ENCODE results near the gene TOR4A. TPM values are rescaled to one million over a fixed set of nuclear protein-coding genes. Genes with fewer than 3 reads are reported as not detected.

The TOR4A gene
- total and polyA plus RNA-seq, 5 donors from 2014 or later, result 2.6 to 6.1 (median 4.1) TPM

- H3K4me1 ChIP-seq (ENCODE audit: control insufficient read depth, insufficient read depth, low read length, poor library complexity, severe bottlenecking), result peaks cover 14% of the 10 kb centered on the region
- Mint-ChIP-seq H3K9me3 (peaks cover 0 to 1% (median 0%) of the 10 kb centered on the region in 7 donors), H3K4me1 (peaks cover 0 to 18% (median 5%) of the 10 kb centered on the region in 4 donors), H3K27me3 (peaks cover 36% of the 10 kb centered on the region), H3K27ac (peak overlapping the region in 1 of 3 donors; percentile 83), H3K4me3 (peak overlapping the region; percentile 59 to 94 (median 75)), H3K36me3 (no peaks in the 10 kb centered on the region)
- H3K27ac ChIP-seq (ENCODE audit: insufficient read depth, low read length, poor library complexity, severe bottlenecking), result no peak overlapping the region
- peak; percentile 3 to 10 for ATAC-seq (ENCODE audit: low read depth in 2 of 2)
- peaks cover 0 to 5% of the 10 kb centered on the region in 2 experiments for H3K9me3 ChIP-seq (ENCODE audit: control insufficient read depth in 2 of 2, low read length in 2 of 2)
- DNase-seq, result no peak
- H3K36me3 ChIP-seq (ENCODE audit: control insufficient read depth, insufficient read depth, low read length), result no peaks in the 10 kb centered on the region
- peaks cover 10% of the 10 kb centered on the region for H3K27me3 ChIP-seq (ENCODE audit: control insufficient read depth, insufficient read depth, low read length)
- H3K4me3 ChIP-seq (ENCODE audit: low read depth, low read length), result no peak overlapping the region
Observed at GRCh38 chr9:137295849-137296669, 18.5 kb downstream of the TOR4A start.

GRCh38 chr9:137296670-137297664, 19.4 kb downstream of the TOR4A start:
- peaks cover 20% of the 10 kb centered on the region for H3K4me1 ChIP-seq (ENCODE audit: control insufficient read depth, insufficient read depth, low read length, poor library complexity, severe bottlenecking)
- ATAC-seq (ENCODE audit: low read depth in 2 of 2), result no peak
- H3K27ac ChIP-seq (ENCODE audit: insufficient read depth, low read length, poor library complexity, severe bottlenecking), result no peak overlapping the region
- H3K4me3 Mint-ChIP-seq, result peak overlapping the region; percentile 59 to 94 (median 75)
- no peaks in the 10 kb centered on the region for H3K36me3 Mint-ChIP-seq
- H3K9me3 Mint-ChIP-seq, result peaks cover 0 to 1% (median 0%) of the 10 kb centered on the region in 7 donors
- DNase-seq, result no peak
- H3K9me3 ChIP-seq (ENCODE audit: control insufficient read depth in 2 of 2, low read length in 2 of 2), result peaks cover 0 to 5% of the 10 kb centered on the region in 2 experiments
- H3K27ac Mint-ChIP-seq, result peak overlapping the region in 2 of 3 donors; percentile 83 to 90
- H3K27me3 ChIP-seq (ENCODE audit: control insufficient read depth, insufficient read depth, low read length), result peaks cover 10% of the 10 kb centered on the region
- H3K27me3 Mint-ChIP-seq, result peaks cover 36% of the 10 kb centered on the region
- no peaks in the 10 kb centered on the region for H3K36me3 ChIP-seq (ENCODE audit: control insufficient read depth, insufficient read depth, low read length)
- H3K4me1 Mint-ChIP-seq, result peaks cover 0 to 18% (median 5%) of the 10 kb centered on the region in 4 donors
- H3K4me3 ChIP-seq (ENCODE audit: low read depth, low read length), result no peak overlapping the region

GRCh38 chr9:137297966-137298365, 20.4 kb downstream of the TOR4A start:
- H3K9me3 Mint-ChIP-seq, result peaks cover 0 to 1% (median 0%) of the 10 kb centered on the region in 7 donors
- DNase-seq (no peak), ATAC-seq (ENCODE audit: low read depth in 2 of 2) (no peak)
- peak overlapping the region in 1 of 4 donors; percentile 15 for H3K4me3 Mint-ChIP-seq
- H3K4me1 Mint-ChIP-seq, result peaks cover 0 to 18% (median 5%) of the 10 kb centered on the region in 4 donors
- H3K27me3 Mint-ChIP-seq, result peaks cover 36% of the 10 kb centered on the region
- H3K36me3 Mint-ChIP-seq, result no peaks in the 10 kb centered on the region
- Histone ChIP-seq H3K4me1 (ENCODE audit: control insufficient read depth, insufficient read depth, low read length, poor library complexity, severe bottlenecking) (peaks cover 25% of the 10 kb centered on the region), H3K27ac (ENCODE audit: insufficient read depth, low read length, poor library complexity, severe bottlenecking) (no peak overlapping the region), H3K9me3 (ENCODE audit: control insufficient read depth in 2 of 2, low read length in 2 of 2) (peaks cover 0 to 5% of the 10 kb centered on the region in 2 experiments), H3K27me3 (ENCODE audit: control insufficient read depth, insufficient read depth, low read length) (peaks cover 10% of the 10 kb centered on the region), H3K36me3 (ENCODE audit: control insufficient read depth, insufficient read depth, low read length) (no peaks in the 10 kb centered on the region), H3K4me3 (ENCODE audit: low read depth, low read length) (no peak overlapping the region)
- no peak overlapping the region for H3K27ac Mint-ChIP-seq

GRCh38 chr9:137298401-137299202, 21.1 kb downstream of the TOR4A start:
- Mint-ChIP-seq H3K27me3 (peaks cover 31% of the 10 kb centered on the region), H3K4me3 (no peak overlapping the region), H3K27ac (no peak overlapping the region), H3K4me1 (peaks cover 0 to 20% (median 4%) of the 10 kb centered on the region in 4 donors), H3K9me3 (peaks cover 0 to 1% (median 0%) of the 10 kb centered on the region in 7 donors), H3K36me3 (no peaks in the 10 kb centered on the region)
- H3K27me3 ChIP-seq (ENCODE audit: control insufficient read depth, insufficient read depth, low read length), result peaks cover 10% of the 10 kb centered on the region
- no peaks in the 10 kb centered on the region for H3K36me3 ChIP-seq (ENCODE audit: control insufficient read depth, insufficient read depth, low read length)
- no peak overlapping the region for H3K27ac ChIP-seq (ENCODE audit: insufficient read depth, low read length, poor library complexity, severe bottlenecking)
- peaks cover 28% of the 10 kb centered on the region for H3K4me1 ChIP-seq (ENCODE audit: control insufficient read depth, insufficient read depth, low read length, poor library complexity, severe bottlenecking)
- peaks cover 0 to 5% of the 10 kb centered on the region in 2 experiments for H3K9me3 ChIP-seq (ENCODE audit: control insufficient read depth in 2 of 2, low read length in 2 of 2)
- ATAC-seq (ENCODE audit: low read depth in 2 of 2) (no peak), DNase-seq (no peak)
- H3K4me3 ChIP-seq (ENCODE audit: low read depth, low read length), result no peak overlapping the region

- Mint-ChIP-seq H3K36me3 (no peaks in the 10 kb centered on the region), H3K4me3 (peak overlapping the region in 1 of 4 donors; percentile 41), H3K27me3 (peaks cover 25% of the 10 kb centered on the region), H3K9me3 (peaks cover 0 to 1% (median 0%) of the 10 kb centered on the region in 7 donors), H3K4me1 (peaks cover 0 to 22% (median 3%) of the 10 kb centered on the region in 4 donors), H3K27ac (no peak overlapping the region)
- Histone ChIP-seq H3K27me3 (ENCODE audit: control insufficient read depth, insufficient read depth, low read length) (peaks cover 10% of the 10 kb centered on the region), H3K36me3 (ENCODE audit: control insufficient read depth, insufficient read depth, low read length) (no peaks in the 10 kb centered on the region), H3K4me3 (ENCODE audit: low read depth, low read length) (no peak overlapping the region), H3K4me1 (ENCODE audit: control insufficient read depth, insufficient read depth, low read length, poor library complexity, severe bottlenecking) (peaks cover 28% of the 10 kb centered on the region), H3K9me3 (ENCODE audit: control insufficient read depth in 2 of 2, low read length in 2 of 2) (peaks cover 0 to 5% of the 10 kb centered on the region in 2 experiments), H3K27ac (ENCODE audit: insufficient read depth, low read length, poor library complexity, severe bottlenecking) (no peak overlapping the region)
- DNase-seq (no peak), ATAC-seq (ENCODE audit: low read depth in 2 of 2) (no peak)
Observed at GRCh38 chr9:137299203-137299565, 21.7 kb downstream of the TOR4A start.

GRCh38 chr9:137299938-137300337, 22.4 kb downstream of the TOR4A start:
- H3K4me1 ChIP-seq (ENCODE audit: control insufficient read depth, insufficient read depth, low read length, poor library complexity, severe bottlenecking), result peaks cover 30% of the 10 kb centered on the region
- no peak overlapping the region for H3K4me3 ChIP-seq (ENCODE audit: low read depth, low read length)
- ATAC-seq (ENCODE audit: low read depth in 2 of 2), result no peak
- H3K27me3 ChIP-seq (ENCODE audit: control insufficient read depth, insufficient read depth, low read length), result peaks cover 5% of the 10 kb centered on the region
- no peak overlapping the region for H3K27ac Mint-ChIP-seq
- no peaks in the 10 kb centered on the region for H3K36me3 Mint-ChIP-seq
- no peaks in the 10 kb centered on the region for H3K36me3 ChIP-seq (ENCODE audit: control insufficient read depth, insufficient read depth, low read length)
- H3K27ac ChIP-seq (ENCODE audit: insufficient read depth, low read length, poor library complexity, severe bottlenecking), result no peak overlapping the region
- H3K4me1 Mint-ChIP-seq, result peaks cover 0 to 20% (median 3%) of the 10 kb centered on the region in 4 donors
- H3K9me3 Mint-ChIP-seq, result peaks cover 0 to 1% (median 0%) of the 10 kb centered on the region in 7 donors
- no peak for DNase-seq
- peaks cover 18% of the 10 kb centered on the region for H3K27me3 Mint-ChIP-seq
- H3K9me3 ChIP-seq (ENCODE audit: control insufficient read depth in 2 of 2, low read length in 2 of 2), result no peaks in the 10 kb centered on the region
- H3K4me3 Mint-ChIP-seq, result peak overlapping the region; percentile 48 to 82 (median 62)
